Heart left ventricle (tissue), 13 donors: Measurements from ENCODE around the gene LAMB1.

Experiments used
- POLR2A ChIP-seq, 2 donors: fragments of 450-650 bp; IDR thresholded peaks; one replicate each; pipeline ENCODE4 v1.6.1; 2017; ENCODE audit warnings: antibody characterized with exemption in 2 of 2, mild to moderate bottlenecking in 2 of 2, moderate library complexity in 2 of 2
- TF ChIP-seq, protein P1 (sequence below), 12 donors: fragments of 200-600 bp; sonication (generic) in 4 of 12; IDR thresholded peaks; one replicate each; pipeline versions ENCODE4 v1.5.0 to v1.8.0; 2018 to 2022; ENCODE audit warnings: antibody characterized with exemption in 12 of 12, mild to moderate bottlenecking in 5 of 12
- donor health status: ischemic (EF 13 %, LVEDD 7.1; RV severe dilation, severe dysfunction).
- donor health status: DM: no; HTN: yes; CAD: no.
- donor health status: DM: no; HTN: no; CAD: no.
- donor health status: ischemic (EF 25% LVEDD 6.9; RV normal size, moderate dysfunction).
- donor health status: ischemic (EF 25% LVEDD 5.7; RV mildly dilated, moderate dysfunction).
- donor health status: ischemic (EF 35%, LVEDD 5.7; RV mildly dilated, moderate dysfunction).
- donor health status: nonischemic (EF 11% LVEDD 7.7; RV severe dilation, severe dysfunction).
- donor health status: DM: yes; HTN: yes; CAD: no.
- donor health status: PGD.
- donor health status: ischemic (EF 29% LVEDD 5.4; RV normal size, mild dysfunction).
- donor health status: nonischemic (EF 23%, LVEDD 6.1; RV moderate dilation, normal function).

DNA sequence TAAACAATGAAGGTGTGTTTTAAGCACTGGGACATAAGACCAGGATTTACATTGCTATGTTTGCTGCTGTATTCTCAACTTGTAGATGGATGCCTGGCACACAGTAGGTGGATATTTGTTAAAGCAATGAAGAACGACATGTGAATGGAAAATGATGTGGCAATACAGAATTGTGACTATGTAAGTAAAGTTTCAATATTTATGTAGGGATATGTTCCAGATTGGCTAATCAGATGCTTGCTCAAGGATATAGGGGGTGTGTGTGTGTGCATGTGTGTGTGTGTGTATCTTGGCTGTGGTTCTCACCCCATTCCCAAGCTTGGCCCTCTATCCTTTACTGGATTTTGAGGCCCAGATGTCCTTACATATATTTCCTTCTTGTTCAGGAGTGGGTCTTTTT, 42.7 kb upstream of the LAMB1 start:
- TF ChIP-seq, protein P1, sequence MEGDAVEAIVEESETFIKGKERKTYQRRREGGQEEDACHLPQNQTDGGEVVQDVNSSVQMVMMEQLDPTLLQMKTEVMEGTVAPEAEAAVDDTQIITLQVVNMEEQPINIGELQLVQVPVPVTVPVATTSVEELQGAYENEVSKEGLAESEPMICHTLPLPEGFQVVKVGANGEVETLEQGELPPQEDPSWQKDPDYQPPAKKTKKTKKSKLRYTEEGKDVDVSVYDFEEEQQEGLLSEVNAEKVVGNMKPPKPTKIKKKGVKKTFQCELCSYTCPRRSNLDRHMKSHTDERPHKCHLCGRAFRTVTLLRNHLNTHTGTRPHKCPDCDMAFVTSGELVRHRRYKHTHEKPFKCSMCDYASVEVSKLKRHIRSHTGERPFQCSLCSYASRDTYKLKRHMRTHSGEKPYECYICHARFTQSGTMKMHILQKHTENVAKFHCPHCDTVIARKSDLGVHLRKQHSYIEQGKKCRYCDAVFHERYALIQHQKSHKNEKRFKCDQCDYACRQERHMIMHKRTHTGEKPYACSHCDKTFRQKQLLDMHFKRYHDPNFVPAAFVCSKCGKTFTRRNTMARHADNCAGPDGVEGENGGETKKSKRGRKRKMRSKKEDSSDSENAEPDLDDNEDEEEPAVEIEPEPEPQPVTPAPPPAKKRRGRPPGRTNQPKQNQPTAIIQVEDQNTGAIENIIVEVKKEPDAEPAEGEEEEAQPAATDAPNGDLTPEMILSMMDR (IDR thresholded peaks at IDR 0.05), result no peak
- no peak for TF ChIP-seq POLR2A (IDR thresholded peaks at IDR 0.05)
